CD14-positive monocyte (primary cell): ENCODE measurements around the gene MYO7A. TPM values are rescaled to one million over a fixed set of nuclear protein-coding genes. Genes with fewer than 3 reads are reported as not detected.

Source experiments
- DNase-seq, 3 donors: peaks; one replicate each; pipeline ENCODE4 v3.0.0-alpha.2; 2011 to 2022
- H2AFZ ChIP-seq: 2 replicates; pipeline ENCODE4 v1.6.0; 2012; ENCODE audit warnings: mild to moderate bottlenecking, low read depth, low read length, inconsistent platforms; ENCODE audit not compliant: insufficient read depth, poor library complexity, severe bottlenecking
- H3K27ac ChIP-seq, 2 donors: 1 replicate in 1 of 2; 2 replicates in 1 of 2; pipeline ENCODE4 v1.5.1; 2012 to 2013; ENCODE audit warnings: low read length in 2 of 2, control low read depth in 1 of 2, inconsistent platforms in 1 of 2, low read depth in 1 of 2, mild to moderate bottlenecking in 1 of 2
- H3K27me3 ChIP-seq, 2 donors: one replicate each; pipeline versions ENCODE4 v1.6.0 to v1.6.1; 2011 to 2013; ENCODE audit warnings: low read length in 2 of 2; ENCODE audit not compliant: control insufficient read depth in 2 of 2, insufficient read depth in 2 of 2
- H3K36me3 ChIP-seq, 2 donors: replicated peaks in 1 of 2; 1 replicate in 1 of 2; 2 replicates in 1 of 2; pipeline versions ENCODE4 v1.5.1 to v1.6.1; 2012 to 2013; ENCODE audit warnings: low read length in 2 of 2, control low read depth in 1 of 2, inconsistent platforms in 1 of 2, mild to moderate bottlenecking in 1 of 2; ENCODE audit not compliant: insufficient read depth in 2 of 2, control insufficient read depth in 1 of 2
- H3K4me1 ChIP-seq, 2 donors: 1 replicate in 1 of 2; 2 replicates in 1 of 2; pipeline versions ENCODE4 v1.5.1 to v1.6.1; 2012 to 2013; ENCODE audit warnings: low read length in 2 of 2, control low read depth in 1 of 2, inconsistent platforms in 1 of 2, mild to moderate bottlenecking in 1 of 2, moderate library complexity in 1 of 2; ENCODE audit not compliant: insufficient read depth in 2 of 2, control insufficient read depth in 1 of 2
- H3K4me2 ChIP-seq: replicated peaks from 2 replicates; pipeline ENCODE3; 2012; ENCODE audit warnings: low read length, moderate library complexity, mild to moderate bottlenecking; ENCODE audit not compliant: poor library complexity, severe bottlenecking; ENCODE audit errors: extremely low read depth
- H3K4me3 ChIP-seq, 3 experiments: fragments of 200-600 bp in 1 of 3; sonication (generic) in 1 of 3; replicated peaks in 1 of 3; 1 replicate in 2 of 3; 2 replicates in 1 of 3; pipeline ENCODE4 v1.5.1; 2011 to 2013; ENCODE audit warnings: low read length in 3 of 3, mild to moderate bottlenecking in 3 of 3, control low read depth in 2 of 3, low read depth in 2 of 3, inconsistent platforms in 1 of 3, moderate library complexity in 1 of 3
- H3K79me2 ChIP-seq: 2 replicates; pipeline ENCODE4 v1.6.0; 2012; ENCODE audit warnings: mild to moderate bottlenecking, control low read depth, inconsistent platforms, low read length, moderate library complexity; ENCODE audit not compliant: insufficient read depth
- H3K9ac ChIP-seq: 2 replicates; pipeline ENCODE4 v1.6.0; 2017; ENCODE audit warnings: low read length, mild to moderate bottlenecking; ENCODE audit not compliant: insufficient read depth, poor library complexity, severe bottlenecking
- H3K9me3 ChIP-seq, 2 donors: replicated peaks in 1 of 2; 1 replicate in 1 of 2; 2 replicates in 1 of 2; pipeline versions ENCODE4 v1.5.1 to v1.6.1; 2012 to 2013; ENCODE audit warnings: low read length in 2 of 2, control low read depth in 1 of 2; ENCODE audit not compliant: control insufficient read depth in 1 of 2, insufficient read depth in 1 of 2
- H4K20me1 ChIP-seq: 2 replicates; pipeline ENCODE4 v1.6.0; 2012; ENCODE audit warnings: mild to moderate bottlenecking, low read length, control low read depth, moderate library complexity; ENCODE audit not compliant: insufficient read depth
- H3K27ac Mint-ChIP-seq, 7 donors: one replicate each; pipeline ENCODE4 v1.8.0; 2020; ENCODE audit warnings: mild to moderate bottlenecking in 7 of 7, mixed read lengths in 7 of 7, moderate library complexity in 6 of 7, inconsistent platforms in 2 of 7
- H3K27me3 Mint-ChIP-seq, 3 donors: one replicate each; pipeline ENCODE4 v1.8.0; 2021 to 2022; ENCODE audit warnings: low read depth in 3 of 3, mild to moderate bottlenecking in 3 of 3, mixed read lengths in 3 of 3, moderate library complexity in 3 of 3, inconsistent platforms in 1 of 3
- H3K36me3 Mint-ChIP-seq, 2 donors: one replicate each; pipeline ENCODE4 v1.8.0; 2020; ENCODE audit warnings: mixed read lengths in 2 of 2, inconsistent platforms in 1 of 2, mild to moderate bottlenecking in 1 of 2
- H3K4me1 Mint-ChIP-seq: one replicate; pipeline ENCODE4 v1.8.0; 2020; ENCODE audit warnings: mild to moderate bottlenecking, mixed read lengths
- H3K4me3 Mint-ChIP-seq, 2 donors: one replicate each; pipeline ENCODE4 v1.8.0; 2020; ENCODE audit warnings: mild to moderate bottlenecking in 2 of 2, mixed read lengths in 2 of 2, moderate library complexity in 1 of 2
- H3K9me3 Mint-ChIP-seq, 7 donors: one replicate each; pipeline ENCODE4 v1.8.0; 2020 to 2022; ENCODE audit warnings: mixed read lengths in 7 of 7, mild to moderate bottlenecking in 6 of 7, moderate library complexity in 6 of 7, inconsistent platforms in 2 of 7
- WGBS: methylation state at CpG from one replicate; pipeline ENCODE4 v1.1.5; 2013; ENCODE audit warnings: missing lambda C conversion rate; ENCODE audit not compliant: insufficient coverage; 5-methylcytosine and 5-hydroxymethylcytosine counted together
- intact Hi-C, 2 donors: fragments of 100-400 bp; cut with micrococcal nuclease; formaldehyde crosslinking; loops; one replicate each; pipeline versions ENCODE4 v1.15.0 to v1.15.1; 2023
- polyA plus RNA-seq, 3 donors: library from polyadenylated mRNA; depleted of rRNA in 1 of 3; unstranded in 2 of 3; stranded (reverse) in 1 of 3; fragments of 300-500 nt in 2 of 3; fragments of >200 nt in 1 of 3; fragmentation: Illumina TruSeq in 2 of 3; gene quantifications; 1 replicate in 2 of 3; 2 replicates in 1 of 3; pipeline ENCODE4 v1.2.3, GENCODE V29; 2012 to 2021
- TF ChIP-seq, protein P1 (sequence below): fragments of 200-600 bp; IDR thresholded peaks from one replicate; pipeline ENCODE4 v1.8.0; 2022; ENCODE audit warnings: antibody characterized with exemption, mild to moderate bottlenecking

MYO7A gene
- polyA plus RNA-seq, 3 donors: 3.5 to 7.8 (median 3.6) TPM

DNA sequence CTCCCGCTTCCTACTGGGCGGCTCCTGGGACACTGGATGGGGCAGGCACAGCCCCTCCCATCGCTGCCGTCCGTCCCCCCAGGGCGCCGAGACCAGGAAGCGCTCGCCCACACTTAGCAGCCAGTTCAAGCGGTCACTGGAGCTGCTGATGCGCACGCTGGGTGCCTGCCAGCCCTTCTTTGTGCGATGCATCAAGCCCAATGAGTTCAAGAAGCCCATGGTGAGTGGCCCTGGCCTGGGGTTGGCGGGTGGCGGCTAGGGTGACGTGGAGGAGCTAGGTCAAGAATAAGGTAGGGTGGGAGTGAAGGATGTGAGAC lies 44.6 kb downstream of the MYO7A start:
- Histone ChIP-seq H3K79me2 (no peaks in the 10 kb centered on the region), H3K4me2 (no peak overlapping the region), H3K36me3 (no peaks in the 10 kb centered on the region), H3K4me3 (no peak overlapping the region), H3K4me1 (peaks cover 38 to 40% of the 10 kb centered on the region in 2 donors), H3K9me3 (no peaks in the 10 kb centered on the region), H3K27me3 (no peaks in the 10 kb centered on the region), H2AFZ (no peak overlapping the region), H3K27ac (no peak overlapping the region), H3K9ac (no peak overlapping the region), H4K20me1 (no peaks in the 10 kb centered on the region)
- 91% methylated on average over 13 of the region's 16 CpGs for WGBS
- TF ChIP-seq, protein P1, sequence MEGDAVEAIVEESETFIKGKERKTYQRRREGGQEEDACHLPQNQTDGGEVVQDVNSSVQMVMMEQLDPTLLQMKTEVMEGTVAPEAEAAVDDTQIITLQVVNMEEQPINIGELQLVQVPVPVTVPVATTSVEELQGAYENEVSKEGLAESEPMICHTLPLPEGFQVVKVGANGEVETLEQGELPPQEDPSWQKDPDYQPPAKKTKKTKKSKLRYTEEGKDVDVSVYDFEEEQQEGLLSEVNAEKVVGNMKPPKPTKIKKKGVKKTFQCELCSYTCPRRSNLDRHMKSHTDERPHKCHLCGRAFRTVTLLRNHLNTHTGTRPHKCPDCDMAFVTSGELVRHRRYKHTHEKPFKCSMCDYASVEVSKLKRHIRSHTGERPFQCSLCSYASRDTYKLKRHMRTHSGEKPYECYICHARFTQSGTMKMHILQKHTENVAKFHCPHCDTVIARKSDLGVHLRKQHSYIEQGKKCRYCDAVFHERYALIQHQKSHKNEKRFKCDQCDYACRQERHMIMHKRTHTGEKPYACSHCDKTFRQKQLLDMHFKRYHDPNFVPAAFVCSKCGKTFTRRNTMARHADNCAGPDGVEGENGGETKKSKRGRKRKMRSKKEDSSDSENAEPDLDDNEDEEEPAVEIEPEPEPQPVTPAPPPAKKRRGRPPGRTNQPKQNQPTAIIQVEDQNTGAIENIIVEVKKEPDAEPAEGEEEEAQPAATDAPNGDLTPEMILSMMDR: no peak
- Mint-ChIP-seq H3K9me3 (peaks cover 0 to 1% (median 0%) of the 10 kb centered on the region in 7 donors), H3K4me1 (peaks cover 40% of the 10 kb centered on the region), H3K27ac (no peak overlapping the region), H3K4me3 (no peak overlapping the region), H3K36me3 (no peaks in the 10 kb centered on the region), H3K27me3 (peaks cover 2 to 9% (median 7%) of the 10 kb centered on the region in 3 donors)
- DNase-seq: no peak
- intact Hi-C loops: no loop called here

DNA sequence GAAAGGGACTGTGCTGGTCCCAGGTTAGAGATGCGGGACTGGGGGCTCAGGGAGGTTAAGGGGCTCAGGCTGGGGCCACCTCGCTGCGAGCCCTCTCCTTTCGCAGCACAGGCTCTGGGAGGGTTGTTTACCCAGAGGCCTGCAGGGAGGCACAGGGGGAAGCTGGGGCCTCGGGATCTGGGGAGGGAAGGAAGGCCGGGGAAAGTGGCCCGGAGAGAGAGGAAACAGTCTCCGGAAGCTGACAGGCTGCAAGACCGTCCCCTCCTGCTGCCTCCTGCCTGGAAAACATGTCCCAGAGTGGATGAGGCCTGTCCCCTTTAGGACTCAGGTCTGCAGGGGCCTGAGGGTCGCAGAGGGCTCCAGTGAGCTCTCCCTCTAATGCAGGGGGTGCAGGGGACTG lies 45.4 kb downstream of the MYO7A start:
- Mint-ChIP-seq H3K4me3 (peak overlapping the region in 1 of 2 donors; percentile 53), H3K9me3 (peaks cover 0 to 4% (median 0%) of the 10 kb centered on the region in 7 donors), H3K27ac (no peak overlapping the region), H3K36me3 (peaks cover 5% of the 10 kb centered on the region in 2 donors), H3K4me1 (peaks cover 40% of the 10 kb centered on the region), H3K27me3 (peaks cover 2 to 7% (median 5%) of the 10 kb centered on the region in 3 donors)
- Histone ChIP-seq H3K27ac (no peak overlapping the region), H3K4me3 (no peak overlapping the region), H3K4me2 (peak overlapping the region; percentile 19), H3K79me2 (no peaks in the 10 kb centered on the region), H4K20me1 (no peaks in the 10 kb centered on the region), H3K9ac (peak overlapping the region; percentile 37), H3K4me1 (peaks cover 38 to 40% of the 10 kb centered on the region in 2 donors), H3K27me3 (no peaks in the 10 kb centered on the region), H3K36me3 (peaks cover 4 to 7% of the 10 kb centered on the region in 2 donors), H3K9me3 (no peaks in the 10 kb centered on the region), H2AFZ (peak overlapping the region; percentile 76)
- intact Hi-C loops: no loop called here
- no peak for DNase-seq
- 14% methylated on average over 9 of the region's 10 CpGs for WGBS
- TF ChIP-seq, protein P1: no peak
